Body of pancreas (tissue), 4 donors: ENCODE data around the gene ALG6. TPM values are rescaled to one million over a fixed set of nuclear protein-coding genes. Genes with fewer than 3 reads are reported as not detected.

ENCODE experiments used
- ATAC-seq: fragments of 150-250 bp; one replicate; pipeline ENCODE4 v1.9.1; 2016
- DNase-seq, 4 donors: peaks; one replicate each; pipeline ENCODE4 v3.0.0-alpha.2; 2019
- H3K27ac ChIP-seq, 4 donors: fragments of 200-600 bp; sonication (generic); 1 replicate in 3 of 4; 2 replicates in 1 of 4; pipeline versions ENCODE4 v1.5.1 to v1.6.1; 2016 to 2019; ENCODE audit warnings: mild to moderate bottlenecking in 1 of 4, mixed read lengths in 1 of 4, moderate library complexity in 1 of 4
- H3K27me3 ChIP-seq, 2 donors: fragments of 200-600 bp; sonication (generic); one replicate each; pipeline ENCODE4 v1.6.0; 2016; ENCODE audit warnings: mild to moderate bottlenecking in 1 of 2
- H3K36me3 ChIP-seq, 2 donors: fragments of 200-600 bp; sonication (generic); replicated peaks in 1 of 2; 2 replicates each; pipeline ENCODE4 v1.5.1; 2016; ENCODE audit warnings: low read depth in 2 of 2; ENCODE audit not compliant: insufficient read depth in 1 of 2
- H3K4me1 ChIP-seq: fragments of 200-600 bp; sonication (generic); one replicate; pipeline ENCODE4 v1.6.0; 2016
- H3K4me3 ChIP-seq, 2 donors: fragments of 200-600 bp; sonication (generic); 1 replicate in 1 of 2; 2 replicates in 1 of 2; pipeline ENCODE4 v1.5.1; 2016 to 2019
- H3K9me3 ChIP-seq, 3 donors: fragments of 200-600 bp; sonication (generic); 1 replicate in 2 of 3; 2 replicates in 1 of 3; pipeline ENCODE4 v1.5.1; 2016
- POLR2A ChIP-seq, 3 donors: fragments of 450-650 bp; IDR thresholded peaks; one replicate each; pipeline ENCODE4 v1.6.1; 2016; ENCODE audit warnings: antibody characterized with exemption in 3 of 3, mild to moderate bottlenecking in 2 of 3
- WGBS, 2 donors: methylation state at CpG; one replicate each; pipeline ENCODE4 v1.1.5; 2017; 5-methylcytosine and 5-hydroxymethylcytosine counted together
- intact Hi-C: fragments of 100-400 bp; cut with DNase I; formaldehyde crosslinking; loops from one replicate; pipeline ENCODE4 v1.15.1; 2023
- total RNA-seq, 2 donors: library from RNA; depleted of rRNA; stranded (reverse); fragments of >200 nt; gene quantifications; one replicate each; pipeline ENCODE4 v1.1.0, GENCODE V29; 2016
- TF ChIP-seq, protein P1 (sequence below), 7 experiments: fragments of 450-650 bp in 4 of 7; fragments of 200-600 bp in 3 of 7; sonication (generic) in 3 of 7; IDR thresholded peaks; one replicate each; pipeline ENCODE4 v1.5.1; 2016 to 2019; ENCODE audit warnings: antibody characterized with exemption in 7 of 7

Gene ALG6
- total RNA-seq, 2 donors from 2014 or later, result 2.3 to 15.6 TPM

- Histone ChIP-seq H3K4me1 (peaks cover 6% of the 10 kb centered on the region), H3K4me3 (no peak overlapping the region), H3K27me3 (no peaks in the 10 kb centered on the region), H3K27ac (no peak overlapping the region), H3K9me3 (no peaks in the 10 kb centered on the region), H3K36me3 (no peaks in the 10 kb centered on the region)
- no peak for ATAC-seq
- 90 to 96% methylated on average over 5 of the region's 5 CpGs for WGBS, 2 donors
- TF ChIP-seq POLR2A (IDR thresholded peaks at IDR 0.05), result no peak
- TF ChIP-seq, protein P1, sequence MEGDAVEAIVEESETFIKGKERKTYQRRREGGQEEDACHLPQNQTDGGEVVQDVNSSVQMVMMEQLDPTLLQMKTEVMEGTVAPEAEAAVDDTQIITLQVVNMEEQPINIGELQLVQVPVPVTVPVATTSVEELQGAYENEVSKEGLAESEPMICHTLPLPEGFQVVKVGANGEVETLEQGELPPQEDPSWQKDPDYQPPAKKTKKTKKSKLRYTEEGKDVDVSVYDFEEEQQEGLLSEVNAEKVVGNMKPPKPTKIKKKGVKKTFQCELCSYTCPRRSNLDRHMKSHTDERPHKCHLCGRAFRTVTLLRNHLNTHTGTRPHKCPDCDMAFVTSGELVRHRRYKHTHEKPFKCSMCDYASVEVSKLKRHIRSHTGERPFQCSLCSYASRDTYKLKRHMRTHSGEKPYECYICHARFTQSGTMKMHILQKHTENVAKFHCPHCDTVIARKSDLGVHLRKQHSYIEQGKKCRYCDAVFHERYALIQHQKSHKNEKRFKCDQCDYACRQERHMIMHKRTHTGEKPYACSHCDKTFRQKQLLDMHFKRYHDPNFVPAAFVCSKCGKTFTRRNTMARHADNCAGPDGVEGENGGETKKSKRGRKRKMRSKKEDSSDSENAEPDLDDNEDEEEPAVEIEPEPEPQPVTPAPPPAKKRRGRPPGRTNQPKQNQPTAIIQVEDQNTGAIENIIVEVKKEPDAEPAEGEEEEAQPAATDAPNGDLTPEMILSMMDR (IDR thresholded peaks at IDR 0.05), result no peak
- no peak for DNase-seq
- intact Hi-C loops, result no loop called here
Observed at GRCh38 chr1:63363014-63363413, 4.4 kb upstream of the ALG6 start.

DNA sequence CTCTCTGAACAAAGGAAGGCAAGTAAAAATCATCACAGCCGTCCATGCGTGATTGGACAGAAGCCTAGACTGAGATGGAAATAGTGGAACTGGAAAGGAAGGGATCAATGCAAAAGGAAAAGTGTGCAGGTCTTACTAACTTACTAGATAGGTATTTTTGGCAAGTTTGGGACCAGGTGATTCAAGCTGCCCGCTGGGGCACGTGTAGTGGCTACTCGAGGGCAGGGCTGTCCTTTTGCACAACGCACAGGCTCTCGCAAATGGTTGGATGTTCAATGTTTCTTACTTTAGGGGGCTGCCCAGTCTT, 566 bp upstream of the ALG6 start:
- Histone ChIP-seq H3K27ac (peak overlapping the region; percentile 29 to 83 (median 76)), H3K9me3 (no peaks in the 10 kb centered on the region), H3K27me3 (no peaks in the 10 kb centered on the region), H3K4me1 (peaks cover 12% of the 10 kb centered on the region), H3K4me3 (no peak overlapping the region), H3K36me3 (peaks cover 0 to 2% of the 10 kb centered on the region in 2 donors)
- WGBS, 2 donors, result 89 to 91% methylated on average over 7 of the region's 7 CpGs
- DNase-seq (no peak), ATAC-seq (no peak)
- TF ChIP-seq, protein P1 (IDR thresholded peaks at IDR 0.05), result no peak
- no peak for TF ChIP-seq POLR2A (IDR thresholded peaks at IDR 0.05)
- intact Hi-C loops, result no loop called here

GRCh38 chr1:63368131-63368530, 704 bp downstream of the ALG6 start:
- Histone ChIP-seq H3K27ac (peak overlapping the region; percentile 41 to 83 (median 76)), H3K4me1 (peaks cover 12% of the 10 kb centered on the region), H3K4me3 (peak overlapping the region; percentile 45 to 55), H3K9me3 (no peaks in the 10 kb centered on the region), H3K36me3 (peaks cover 0 to 2% of the 10 kb centered on the region in 2 donors), H3K27me3 (no peaks in the 10 kb centered on the region)
- no peak for TF ChIP-seq POLR2A (IDR thresholded peaks at IDR 0.05)
- TF ChIP-seq, protein P1 (IDR thresholded peaks at IDR 0.05), result no peak
- WGBS, 2 donors, result 1 to 3% methylated on average over 10 of the region's 10 CpGs
- ATAC-seq, result no peak
- DNase-seq, result no peak
- intact Hi-C loops, result no loop called here

DNA sequence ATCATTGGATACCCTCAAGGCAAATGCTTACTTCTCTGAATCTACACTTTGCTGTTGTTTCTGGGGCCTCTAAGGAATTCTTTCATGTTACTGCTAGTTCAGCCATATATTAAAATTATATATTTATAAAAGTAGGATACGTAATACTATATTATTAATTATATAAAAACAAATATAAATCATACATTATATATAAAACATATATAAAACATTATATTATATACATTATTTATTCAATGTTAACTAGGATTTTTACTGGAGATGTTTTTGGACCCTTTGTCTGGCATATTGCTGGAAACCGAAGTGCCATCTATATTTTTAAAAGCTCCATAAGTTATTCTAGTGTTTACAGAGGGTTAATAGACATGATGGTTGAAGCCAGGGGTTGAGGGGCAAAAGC, 12.2 kb downstream of the ALG6 start:
- H3K4me3 ChIP-seq, result no peak overlapping the region
- H3K27me3 ChIP-seq, result no peaks in the 10 kb centered on the region
- WGBS, 2 donors, result 94 to 99% methylated on average over 2 of the region's 2 CpGs
- H3K4me1 ChIP-seq, result no peaks in the 10 kb centered on the region
- TF ChIP-seq, protein P1 (IDR thresholded peaks at IDR 0.05), result no peak
- no peak for TF ChIP-seq POLR2A (IDR thresholded peaks at IDR 0.05)
- H3K36me3 ChIP-seq, result no peaks in the 10 kb centered on the region
- intact Hi-C loops, result no loop called here
- DNase-seq, result no peak
- H3K27ac ChIP-seq, result no peak overlapping the region
- no peaks in the 10 kb centered on the region for H3K9me3 ChIP-seq
- ATAC-seq, result no peak

- no peaks in the 10 kb centered on the region for H3K27me3 ChIP-seq
- intact Hi-C loops, result no loop called here
- H3K4me3 ChIP-seq, result no peak overlapping the region
- H3K27ac ChIP-seq, result no peak overlapping the region
- H3K36me3 ChIP-seq, result no peaks in the 10 kb centered on the region
- ATAC-seq (no peak), DNase-seq (no peak)
- TF ChIP-seq, protein P1 (IDR thresholded peaks at IDR 0.05), result no peak
- WGBS, 2 donors, result 95 to 96% methylated on average over 1 of the region's 1 CpG
- H3K4me1 ChIP-seq, result peaks cover 5% of the 10 kb centered on the region
- H3K9me3 ChIP-seq, result no peaks in the 10 kb centered on the region
Observed at GRCh38 chr1:63381741-63382140, 14.3 kb downstream of the ALG6 start.
